Type B pancreatic cell (in vitro differentiated cells): Measurements from ENCODE around the gene OTUD5. TPM values are rescaled to one million over a fixed set of nuclear protein-coding genes. Genes with fewer than 3 reads are reported as not detected.

Experiments used
- DNase-seq: peaks from one replicate; pipeline ENCODE4 v3.0.0; 2021; ENCODE audit warnings: mixed read lengths; ENCODE audit not compliant: unreplicated experiment; ENCODE audit errors: extremely low spot score
- H3K27ac Mint-ChIP-seq: 2 replicates; pipeline ENCODE4 v1.8.0; 2021; ENCODE audit warnings: mild to moderate bottlenecking, mixed read lengths
- H3K27me3 Mint-ChIP-seq: 2 replicates; pipeline ENCODE4 v1.8.0; 2021; ENCODE audit warnings: mixed read lengths
- H3K36me3 Mint-ChIP-seq: 2 replicates; pipeline ENCODE4 v1.8.0; 2021; ENCODE audit warnings: mixed read lengths
- H3K4me1 Mint-ChIP-seq: one replicate; pipeline ENCODE4 v1.8.0; 2021; ENCODE audit warnings: mixed read lengths; ENCODE audit not compliant: unreplicated experiment
- H3K4me3 Mint-ChIP-seq: 2 replicates; pipeline ENCODE4 v1.8.0; 2021; ENCODE audit warnings: mild to moderate bottlenecking, mixed read lengths
- H3K9me3 Mint-ChIP-seq: 2 replicates; pipeline ENCODE4 v1.8.0; 2021; ENCODE audit warnings: mixed read lengths
- long read RNA-seq: library from polyadenylated mRNA; unstranded; transcript quantifications from one replicate; pipeline ENCODE4 v2.0.0, GENCODE V29; 2020
- total RNA-seq: library from RNA; stranded (reverse); gene quantifications from 2 replicates; pipeline ENCODE4 v1.2.1, GENCODE V29; 2021; ENCODE audit warnings: low replicate concordance
- TF ChIP-seq, protein P1 (sequence below): fragments of 200-600 bp; sonication (generic); conservative IDR thresholded peaks from 2 replicates; pipeline ENCODE4 v1.5.0; 2021; ENCODE audit warnings: antibody characterized with exemption, mild to moderate bottlenecking

Gene OTUD5, protein sequence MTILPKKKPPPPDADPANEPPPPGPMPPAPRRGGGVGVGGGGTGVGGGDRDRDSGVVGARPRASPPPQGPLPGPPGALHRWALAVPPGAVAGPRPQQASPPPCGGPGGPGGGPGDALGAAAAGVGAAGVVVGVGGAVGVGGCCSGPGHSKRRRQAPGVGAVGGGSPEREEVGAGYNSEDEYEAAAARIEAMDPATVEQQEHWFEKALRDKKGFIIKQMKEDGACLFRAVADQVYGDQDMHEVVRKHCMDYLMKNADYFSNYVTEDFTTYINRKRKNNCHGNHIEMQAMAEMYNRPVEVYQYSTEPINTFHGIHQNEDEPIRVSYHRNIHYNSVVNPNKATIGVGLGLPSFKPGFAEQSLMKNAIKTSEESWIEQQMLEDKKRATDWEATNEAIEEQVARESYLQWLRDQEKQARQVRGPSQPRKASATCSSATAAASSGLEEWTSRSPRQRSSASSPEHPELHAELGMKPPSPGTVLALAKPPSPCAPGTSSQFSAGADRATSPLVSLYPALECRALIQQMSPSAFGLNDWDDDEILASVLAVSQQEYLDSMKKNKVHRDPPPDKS
- total RNA-seq: 49.5 and 53.1 TPM in 2 replicates
- long read RNA-seq, partial matches to known transcripts: 1 of 2 reads
- long read RNA-seq, other reads (novel, unspliced or antisense): 1 of 2 reads

DNA sequence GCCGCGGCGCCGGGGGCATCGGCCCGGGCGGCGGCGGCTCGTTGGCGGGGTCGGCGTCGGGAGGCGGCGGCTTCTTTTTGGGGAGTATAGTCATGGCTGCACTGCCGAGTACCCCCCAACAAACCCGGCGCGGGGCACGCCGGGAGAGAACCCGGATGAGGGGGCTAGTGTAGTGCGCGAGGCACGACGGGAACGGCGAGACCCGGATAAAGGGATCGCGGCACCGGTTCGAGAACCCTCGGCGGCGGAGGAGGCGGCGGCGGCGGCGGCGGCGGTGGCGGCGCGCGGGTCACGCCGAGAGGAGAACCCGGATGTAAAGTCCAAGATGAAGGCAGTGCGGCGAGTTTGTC, at the start of gene OTUD5:
OTUD5 (minus strand) TSS at position 131 of the 350 bp plus-strand sequence; CDS start at position 94, 37 bp downstream.
- TF ChIP-seq, protein P1, sequence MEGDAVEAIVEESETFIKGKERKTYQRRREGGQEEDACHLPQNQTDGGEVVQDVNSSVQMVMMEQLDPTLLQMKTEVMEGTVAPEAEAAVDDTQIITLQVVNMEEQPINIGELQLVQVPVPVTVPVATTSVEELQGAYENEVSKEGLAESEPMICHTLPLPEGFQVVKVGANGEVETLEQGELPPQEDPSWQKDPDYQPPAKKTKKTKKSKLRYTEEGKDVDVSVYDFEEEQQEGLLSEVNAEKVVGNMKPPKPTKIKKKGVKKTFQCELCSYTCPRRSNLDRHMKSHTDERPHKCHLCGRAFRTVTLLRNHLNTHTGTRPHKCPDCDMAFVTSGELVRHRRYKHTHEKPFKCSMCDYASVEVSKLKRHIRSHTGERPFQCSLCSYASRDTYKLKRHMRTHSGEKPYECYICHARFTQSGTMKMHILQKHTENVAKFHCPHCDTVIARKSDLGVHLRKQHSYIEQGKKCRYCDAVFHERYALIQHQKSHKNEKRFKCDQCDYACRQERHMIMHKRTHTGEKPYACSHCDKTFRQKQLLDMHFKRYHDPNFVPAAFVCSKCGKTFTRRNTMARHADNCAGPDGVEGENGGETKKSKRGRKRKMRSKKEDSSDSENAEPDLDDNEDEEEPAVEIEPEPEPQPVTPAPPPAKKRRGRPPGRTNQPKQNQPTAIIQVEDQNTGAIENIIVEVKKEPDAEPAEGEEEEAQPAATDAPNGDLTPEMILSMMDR: no peak
- H3K36me3 Mint-ChIP-seq: peaks cover 7% of the 10 kb centered on the region
- H3K4me1 Mint-ChIP-seq: no peaks in the 10 kb centered on the region
- H3K27ac Mint-ChIP-seq: peak within 1 kb of the TSS; percentile 100
- peak within 1 kb of the TSS; percentile 100 for H3K4me3 Mint-ChIP-seq
- no peak for DNase-seq
- H3K27me3 Mint-ChIP-seq: no peaks in the 10 kb centered on the region
- no peaks in the 10 kb centered on the region for H3K9me3 Mint-ChIP-seq

DNA sequence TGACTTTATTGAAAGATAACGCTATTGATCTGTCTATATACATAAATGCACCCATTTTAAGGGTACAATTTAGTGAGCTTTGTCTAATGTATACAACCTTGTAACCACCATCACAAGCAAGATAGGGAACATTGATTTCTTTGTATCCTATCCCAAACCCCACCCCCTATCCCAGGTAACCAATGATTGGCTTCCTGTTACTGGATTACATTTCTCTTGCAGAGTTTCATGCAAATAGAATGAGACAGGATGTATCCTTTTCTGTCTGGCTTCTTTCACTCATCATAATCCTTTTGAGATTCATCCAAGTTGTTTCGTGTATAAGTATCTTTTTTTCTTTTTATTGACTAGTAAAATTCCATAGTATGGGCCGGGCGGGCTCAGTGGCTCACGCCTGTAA, 46.3 kb upstream of the OTUD5 start:
- Mint-ChIP-seq H3K4me3 (peak overlapping the region; percentile 64), H3K9me3 (no peaks in the 10 kb centered on the region), H3K27me3 (no peaks in the 10 kb centered on the region), H3K4me1 (no peaks in the 10 kb centered on the region), H3K27ac (peak overlapping the region; percentile 55), H3K36me3 (peaks cover 11% of the 10 kb centered on the region)
- TF ChIP-seq, protein P1: no peak
- no peak for DNase-seq

DNA sequence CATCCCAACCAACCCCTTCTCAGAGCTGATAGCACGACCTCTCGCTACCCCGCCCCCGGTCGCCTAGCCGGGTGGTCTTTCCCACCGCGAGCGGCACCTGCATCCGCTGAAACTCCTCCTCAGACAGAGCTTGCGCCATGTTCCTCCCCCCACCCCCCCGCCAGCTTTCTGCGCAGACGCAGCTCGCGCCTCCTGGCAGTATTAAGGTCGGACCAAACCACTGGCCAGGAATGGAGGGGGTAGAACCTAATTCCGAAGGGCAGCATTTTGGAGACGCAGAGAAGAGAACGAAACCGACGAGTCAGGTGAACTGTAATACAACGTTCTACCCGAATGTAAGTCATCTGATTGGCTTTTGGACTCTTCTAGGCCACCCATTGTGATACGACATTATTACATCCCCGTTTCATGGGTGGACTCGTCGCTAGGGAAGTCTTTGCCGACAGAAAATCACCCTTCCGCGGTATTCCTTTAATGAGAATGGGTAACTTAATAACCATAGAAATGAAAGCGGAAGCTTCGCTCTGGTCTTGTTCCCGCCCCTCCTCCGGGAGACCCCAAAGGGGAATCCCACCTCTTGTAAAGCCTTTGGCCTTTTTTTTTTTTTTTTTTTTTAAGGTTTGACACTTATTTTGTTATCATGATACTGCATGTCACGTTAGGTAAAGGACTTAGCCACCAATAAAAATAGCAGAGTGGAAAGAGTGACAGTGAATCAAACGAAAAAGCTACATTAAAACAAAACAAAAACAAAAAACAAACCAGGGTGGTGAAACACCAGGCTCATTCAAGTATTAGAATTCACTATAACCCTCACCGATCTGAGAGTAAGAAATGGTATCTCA, 44.9 kb upstream of the OTUD5 start, which contains the start of gene GRIPAP1:
GRIPAP1 (minus strand) TSS at position 174 of the 845 bp plus-strand sequence; CDS start at position 139, 35 bp downstream.
- no peaks in the 10 kb centered on the region for H3K27me3 Mint-ChIP-seq
- peak within 1 kb of the TSS; percentile 97 for H3K4me3 Mint-ChIP-seq
- peaks cover 16% of the 10 kb centered on the region for H3K36me3 Mint-ChIP-seq
- peak; percentile 73 for DNase-seq
- TF ChIP-seq, protein P1: no peak
- H3K9me3 Mint-ChIP-seq: no peaks in the 10 kb centered on the region
- H3K4me1 Mint-ChIP-seq: no peaks in the 10 kb centered on the region
- H3K27ac Mint-ChIP-seq: peak within 1 kb of the TSS; percentile 95

DNA sequence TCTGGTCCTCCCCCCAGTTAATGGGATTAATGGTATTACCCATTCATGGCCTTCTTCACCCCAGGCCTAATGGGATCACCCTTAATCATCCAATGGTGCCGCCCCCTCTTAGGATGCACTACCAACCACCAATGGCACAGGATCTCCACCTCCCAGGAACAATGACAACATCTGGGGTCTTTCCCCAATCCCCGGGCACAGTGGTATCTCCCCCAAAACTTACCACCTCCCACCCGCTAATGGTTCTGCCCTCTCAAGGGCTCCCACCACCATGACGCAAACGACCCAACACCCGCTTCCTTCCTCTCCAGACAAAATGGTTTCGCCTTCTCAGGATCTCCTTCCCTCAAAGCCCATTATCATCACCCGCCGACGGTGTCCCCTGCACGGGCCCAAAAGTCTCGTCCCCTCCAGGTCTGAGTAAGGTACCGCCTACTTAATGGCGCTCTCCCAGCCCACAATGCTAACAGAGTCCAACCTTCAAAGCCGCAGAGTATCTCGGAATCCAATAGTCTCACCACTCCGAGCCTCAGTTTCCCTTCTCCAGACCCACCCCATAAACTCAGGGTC, 44.2 kb upstream of the OTUD5 start:
- Mint-ChIP-seq H3K9me3 (no peaks in the 10 kb centered on the region), H3K4me3 (peak overlapping the region; percentile 97), H3K4me1 (no peaks in the 10 kb centered on the region), H3K27me3 (no peaks in the 10 kb centered on the region), H3K27ac (peak overlapping the region; percentile 95), H3K36me3 (peaks cover 16% of the 10 kb centered on the region)
- TF ChIP-seq, protein P1: no peak
- no peak for DNase-seq

DNA sequence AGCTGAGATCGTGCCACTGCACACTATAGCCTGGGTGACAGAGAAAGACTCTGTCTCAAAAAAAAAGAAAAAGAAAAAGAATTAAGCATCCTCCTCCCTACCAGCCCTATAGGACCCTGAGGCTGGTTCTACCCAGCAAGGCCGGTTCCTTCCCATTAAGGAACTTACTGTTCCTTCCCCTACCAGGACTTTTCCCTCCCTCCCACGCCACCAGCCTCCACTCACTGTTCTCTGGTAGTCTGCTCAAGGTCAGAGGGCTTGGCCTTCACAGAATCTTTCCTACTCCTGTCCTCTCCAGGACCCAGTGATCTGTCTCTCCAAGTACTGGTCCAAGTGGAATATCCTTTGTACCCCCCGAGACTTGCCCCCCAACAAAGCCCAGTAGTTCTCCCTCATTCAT, 43.2 kb upstream of the OTUD5 start:
- Mint-ChIP-seq H3K27me3 (no peaks in the 10 kb centered on the region), H3K36me3 (peaks cover 16% of the 10 kb centered on the region), H3K4me3 (peak overlapping the region; percentile 97), H3K27ac (no peak overlapping the region), H3K4me1 (no peaks in the 10 kb centered on the region), H3K9me3 (no peaks in the 10 kb centered on the region)
- DNase-seq: no peak
- TF ChIP-seq, protein P1: no peak
